ENCODE data around the gene PPP1R12B.

Gene PPP1R12B, protein sequence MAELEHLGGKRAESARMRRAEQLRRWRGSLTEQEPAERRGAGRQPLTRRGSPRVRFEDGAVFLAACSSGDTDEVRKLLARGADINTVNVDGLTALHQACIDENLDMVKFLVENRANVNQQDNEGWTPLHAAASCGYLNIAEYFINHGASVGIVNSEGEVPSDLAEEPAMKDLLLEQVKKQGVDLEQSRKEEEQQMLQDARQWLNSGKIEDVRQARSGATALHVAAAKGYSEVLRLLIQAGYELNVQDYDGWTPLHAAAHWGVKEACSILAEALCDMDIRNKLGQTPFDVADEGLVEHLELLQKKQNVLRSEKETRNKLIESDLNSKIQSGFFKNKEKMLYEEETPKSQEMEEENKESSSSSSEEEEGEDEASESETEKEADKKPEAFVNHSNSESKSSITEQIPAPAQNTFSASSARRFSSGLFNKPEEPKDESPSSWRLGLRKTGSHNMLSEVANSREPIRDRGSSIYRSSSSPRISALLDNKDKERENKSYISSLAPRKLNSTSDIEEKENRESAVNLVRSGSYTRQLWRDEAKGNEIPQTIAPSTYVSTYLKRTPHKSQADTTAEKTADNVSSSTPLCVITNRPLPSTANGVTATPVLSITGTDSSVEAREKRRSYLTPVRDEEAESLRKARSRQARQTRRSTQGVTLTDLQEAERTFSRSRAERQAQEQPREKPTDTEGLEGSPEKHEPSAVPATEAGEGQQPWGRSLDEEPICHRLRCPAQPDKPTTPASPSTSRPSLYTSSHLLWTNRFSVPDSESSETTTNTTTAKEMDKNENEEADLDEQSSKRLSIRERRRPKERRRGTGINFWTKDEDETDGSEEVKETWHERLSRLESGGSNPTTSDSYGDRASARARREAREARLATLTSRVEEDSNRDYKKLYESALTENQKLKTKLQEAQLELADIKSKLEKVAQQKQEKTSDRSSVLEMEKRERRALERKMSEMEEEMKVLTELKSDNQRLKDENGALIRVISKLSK

DNA sequence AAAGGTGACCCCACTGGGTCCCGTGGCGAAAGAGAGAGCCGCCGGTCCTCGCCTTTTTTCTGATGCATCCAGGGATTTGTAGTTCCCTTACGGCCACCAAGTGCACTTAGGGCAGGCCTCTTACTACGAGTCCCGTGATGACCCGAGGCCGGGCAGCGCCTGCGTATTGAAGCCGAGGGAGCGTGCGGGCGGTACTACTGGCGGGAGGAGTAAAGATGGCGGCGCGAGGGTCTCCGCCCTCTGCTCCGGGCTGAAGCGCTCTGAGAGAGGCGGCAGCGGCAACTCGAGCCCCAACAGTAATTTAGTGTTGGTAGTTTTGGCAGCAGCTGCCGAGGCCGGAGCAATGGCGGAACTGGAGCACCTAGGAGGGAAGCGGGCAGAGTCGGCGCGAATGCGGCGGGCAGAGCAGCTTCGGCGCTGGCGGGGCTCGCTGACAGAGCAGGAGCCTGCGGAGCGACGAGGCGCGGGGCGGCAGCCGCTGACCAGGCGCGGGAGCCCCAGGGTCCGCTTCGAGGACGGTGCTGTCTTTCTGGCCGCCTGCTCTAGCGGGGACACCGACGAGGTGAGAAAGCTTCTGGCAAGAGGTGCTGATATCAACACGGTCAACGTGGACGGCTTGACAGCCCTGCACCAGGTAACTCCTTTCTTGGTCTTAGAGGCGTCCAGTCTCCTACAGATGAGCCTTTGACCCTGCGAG is at the start of gene PPP1R12B:
Gene PPP1R12B, plus strand, starts transcription at position 191 of the 697 bp plus-strand sequence. Its CDS starts 153 bp downstream, at position 344.
- DNase-seq (ENCODE audit: low read depth in 2 of 2), result peak; percentile 88 to 92

GRCh38 chr1:202302166-202302565 is 46.3 kb upstream of the PPP1R12B start:
- DNase-seq (ENCODE audit: low read depth in 2 of 2), result no peak

DNA sequence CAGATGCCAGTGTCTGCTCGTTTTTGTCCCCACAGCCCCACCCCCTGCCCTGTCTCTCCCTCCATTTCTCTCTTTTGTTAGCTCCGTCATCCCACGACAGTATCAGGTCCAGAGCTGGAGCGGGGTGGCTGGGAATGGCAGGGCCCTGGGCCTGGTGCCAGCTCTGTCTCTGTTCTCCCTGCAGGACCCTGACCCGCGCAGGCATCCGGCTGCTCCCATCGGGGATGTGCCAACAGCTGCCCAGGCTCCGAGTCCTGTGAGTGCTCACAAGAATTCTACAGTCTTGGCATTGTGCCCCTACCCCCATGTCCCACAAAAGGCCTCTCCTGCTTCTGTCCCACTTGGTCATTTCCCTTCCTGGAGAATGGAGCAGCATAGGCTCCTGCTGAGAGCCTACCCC is 44.1 kb upstream of the PPP1R12B start:
- no peak for DNase-seq (ENCODE audit: low read depth in 2 of 2)

DNA sequence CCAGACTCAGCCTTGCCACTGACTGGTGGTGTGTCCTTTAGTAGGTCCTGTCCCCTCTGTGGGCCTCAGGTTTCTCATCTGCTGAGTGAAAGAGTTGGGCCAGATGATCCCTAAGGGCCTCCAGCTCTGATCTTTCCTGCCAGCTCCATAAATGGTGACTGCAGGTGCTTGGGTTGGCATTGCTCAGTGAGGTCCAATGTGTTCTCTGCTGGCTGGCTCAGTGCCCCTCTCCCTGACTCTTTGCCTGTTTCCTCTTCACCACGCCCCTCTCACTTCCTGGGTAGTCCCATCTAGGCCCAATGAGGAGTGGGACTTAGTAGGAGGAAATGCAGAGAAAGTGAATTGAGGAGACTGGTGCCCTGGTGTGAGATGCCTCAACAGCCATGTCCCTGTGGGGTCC is 43.3 kb upstream of the PPP1R12B start:
- DNase-seq (ENCODE audit: low read depth in 2 of 2), result no peak

DNA sequence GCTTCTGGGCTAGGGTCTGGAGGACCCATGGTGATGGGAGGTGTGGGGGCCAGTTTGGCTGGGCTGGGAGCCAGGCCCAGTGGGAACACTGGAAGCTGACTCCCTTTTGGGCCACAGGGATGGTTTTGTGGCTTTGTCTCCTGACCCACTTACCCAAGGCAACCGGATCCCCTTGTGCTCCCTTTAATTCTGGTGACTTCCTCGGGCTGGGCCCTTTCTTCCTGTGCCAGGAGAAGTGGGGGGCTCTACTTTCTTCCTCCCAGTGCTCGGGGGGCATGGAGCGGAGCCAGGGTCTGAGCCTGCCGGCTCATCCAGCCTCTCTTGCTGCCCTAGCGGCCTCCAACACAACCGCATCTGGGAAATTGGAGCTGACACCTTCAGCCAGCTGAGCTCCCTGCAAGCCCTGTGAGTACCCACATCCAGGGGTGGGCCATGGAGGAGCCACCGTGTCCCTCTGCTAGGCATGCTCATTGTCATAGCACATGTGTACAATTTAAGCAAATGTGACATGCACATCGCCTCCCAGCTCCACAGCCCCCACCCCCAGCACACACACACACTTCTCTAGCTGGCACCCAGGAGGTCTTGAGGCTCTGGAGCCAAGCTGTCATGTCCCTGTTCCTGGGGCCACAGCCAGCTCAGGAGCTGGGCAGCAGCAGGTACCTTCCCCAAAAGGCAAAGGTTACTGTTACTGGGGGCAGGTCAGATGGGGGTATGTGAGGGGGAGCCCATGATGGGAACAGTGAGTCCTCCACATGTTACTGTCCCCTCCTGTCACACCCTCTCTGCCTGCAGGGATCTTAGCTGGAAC is 41.8 kb upstream of the PPP1R12B start:
- no peak for DNase-seq (ENCODE audit: low read depth in 2 of 2)

DNA sequence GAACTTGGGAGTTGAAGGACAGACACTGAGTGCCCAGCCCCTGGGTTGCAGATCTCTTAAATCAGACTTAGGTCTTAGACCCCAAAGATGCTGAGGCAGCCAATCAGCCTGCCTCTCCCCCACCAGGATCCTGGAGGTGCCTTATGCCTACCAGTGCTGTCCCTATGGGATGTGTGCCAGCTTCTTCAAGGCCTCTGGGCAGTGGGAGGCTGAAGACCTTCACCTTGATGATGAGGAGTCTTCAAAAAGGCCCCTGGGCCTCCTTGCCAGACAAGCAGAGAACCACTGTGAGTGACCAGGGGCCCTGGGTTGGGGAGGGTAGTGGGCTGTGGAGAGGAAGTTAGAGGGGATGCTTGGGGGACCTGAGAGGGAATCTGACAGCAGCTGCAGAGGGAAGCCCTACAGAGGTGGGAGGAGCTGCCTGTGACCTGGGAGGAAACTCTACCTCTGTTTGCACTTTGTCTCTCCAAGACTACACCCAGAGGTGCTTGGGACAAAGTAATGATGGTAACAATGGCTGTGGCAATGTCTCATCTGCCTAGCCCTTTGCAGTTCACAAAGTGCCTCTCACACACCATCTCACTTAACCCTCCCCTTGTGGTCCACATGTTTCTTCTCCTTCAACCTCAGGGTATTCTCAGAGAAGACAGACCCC is 38.3 kb upstream of the PPP1R12B start:
- no peak for DNase-seq (ENCODE audit: low read depth in 2 of 2)

GRCh38 chr1:202310746-202311145 is 37.8 kb upstream of the PPP1R12B start:
- no peak for DNase-seq (ENCODE audit: low read depth in 2 of 2)

DNA sequence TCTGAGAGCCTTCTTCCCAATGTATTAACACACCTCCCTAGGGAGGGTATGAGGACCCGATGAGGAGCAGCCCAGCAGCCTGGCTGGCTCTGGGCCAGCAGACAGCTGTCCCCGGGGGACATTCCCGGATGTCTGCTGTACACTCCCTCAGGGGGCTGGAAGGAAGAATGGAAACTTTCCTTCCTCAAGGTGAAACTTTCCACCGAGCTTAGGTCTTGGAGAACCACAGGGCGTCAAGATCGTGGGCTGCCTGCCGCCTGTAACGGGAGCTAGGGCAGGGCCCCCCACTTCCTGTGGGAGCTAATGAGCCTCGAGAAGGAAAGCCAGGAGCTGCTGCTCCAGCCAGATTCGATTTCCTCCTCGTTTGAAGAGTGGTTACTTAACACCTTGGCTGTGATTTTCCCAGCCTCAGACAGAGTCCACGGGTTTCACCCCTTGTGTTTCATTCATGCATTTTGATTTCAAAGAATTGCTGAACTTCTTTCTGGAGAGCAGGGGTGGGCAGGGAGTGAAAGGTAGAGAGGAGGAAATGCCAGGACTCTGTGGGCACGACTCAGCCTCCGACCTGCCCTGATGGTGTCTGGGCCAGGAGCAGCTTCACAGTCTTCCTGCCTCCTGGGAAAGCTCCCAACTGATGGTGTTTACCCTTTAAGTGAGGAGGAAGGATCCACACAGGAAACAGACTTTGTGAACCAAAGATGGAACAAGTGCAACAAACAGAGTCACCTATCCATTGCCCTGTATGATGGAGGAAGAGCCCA is 36.4 kb upstream of the PPP1R12B start:
- DNase-seq (ENCODE audit: low read depth in 2 of 2), result no peak

- peak; percentile 51 to 68 for DNase-seq (ENCODE audit: low read depth in 2 of 2)
These were observed 32.8 kb upstream of the PPP1R12B start for GRCh38 chr1:202315576-202316168.

GRCh38 chr1:202316186-202316585 is 32.3 kb upstream of the PPP1R12B start:
- DNase-seq (ENCODE audit: low read depth in 2 of 2), result no peak

- no peak for DNase-seq (ENCODE audit: low read depth in 2 of 2)
These were observed 30.3 kb upstream of the PPP1R12B start for GRCh38 chr1:202317941-202318925.

- no peak for DNase-seq (ENCODE audit: low read depth in 2 of 2)
These were observed 29.0 kb upstream of the PPP1R12B start for GRCh38 chr1:202319381-202320080.

DNA sequence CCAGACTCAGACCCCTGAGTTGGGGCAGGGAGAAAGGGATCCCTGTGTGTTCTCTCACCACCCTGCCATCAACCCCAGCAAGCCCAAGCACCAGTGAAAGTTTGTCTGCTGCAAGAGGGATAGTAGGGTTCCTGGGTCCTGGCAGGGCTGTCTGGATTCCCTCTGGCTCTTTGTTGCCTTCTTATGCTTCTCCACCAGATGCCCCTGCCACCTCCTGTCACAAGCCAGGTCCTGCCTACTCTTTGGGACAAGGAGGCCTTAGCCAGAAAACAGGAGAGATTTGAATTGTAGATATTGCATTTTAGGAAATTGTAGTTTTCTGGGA is 28.5 kb upstream of the PPP1R12B start:
- no peak for DNase-seq (ENCODE audit: low read depth in 2 of 2)

DNA sequence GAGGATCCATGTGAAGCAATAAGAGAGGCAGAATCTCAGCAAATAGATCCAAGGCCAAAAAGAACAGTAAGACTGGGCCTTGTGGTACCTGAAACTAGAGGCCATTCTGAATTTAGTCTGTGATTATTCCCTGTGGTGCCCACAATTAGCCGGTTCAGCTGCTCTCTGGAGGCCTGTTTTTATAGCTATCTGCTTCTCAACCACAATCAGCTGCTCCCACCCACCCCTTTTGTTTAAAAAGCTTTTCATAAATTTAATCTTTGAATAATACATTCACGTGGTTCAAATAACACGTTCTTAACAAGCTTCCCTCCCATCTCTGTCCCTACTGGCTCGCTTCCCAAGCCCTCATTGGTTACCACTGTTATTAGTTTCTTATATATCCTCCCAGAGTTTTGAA is 24.8 kb upstream of the PPP1R12B start:
- no peak for DNase-seq (ENCODE audit: low read depth in 2 of 2)

DNA sequence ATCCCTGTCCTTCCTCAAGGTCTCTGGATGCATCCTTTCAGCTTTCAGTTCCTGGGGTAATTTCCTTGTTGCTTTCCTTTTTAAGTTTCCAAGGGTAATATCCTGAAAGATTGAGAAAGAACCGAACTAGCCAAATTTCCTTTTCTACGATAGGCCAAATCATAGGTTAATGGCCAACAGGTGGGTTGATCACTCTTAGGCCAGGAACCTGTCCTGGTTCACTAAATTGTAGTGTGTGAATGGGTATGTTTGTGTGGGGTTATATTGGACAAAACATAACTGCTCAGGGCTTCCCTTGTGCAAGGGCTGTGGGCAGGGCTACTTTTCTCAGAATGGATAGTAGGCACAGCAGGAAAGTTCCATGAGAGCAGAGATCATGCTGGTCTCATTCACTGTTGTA is 23.9 kb upstream of the PPP1R12B start:
- DNase-seq (ENCODE audit: low read depth in 2 of 2), result no peak

- DNase-seq (ENCODE audit: low read depth in 2 of 2), result no peak
These were observed 18.6 kb upstream of the PPP1R12B start for GRCh38 chr1:202329891-202330290.

DNA sequence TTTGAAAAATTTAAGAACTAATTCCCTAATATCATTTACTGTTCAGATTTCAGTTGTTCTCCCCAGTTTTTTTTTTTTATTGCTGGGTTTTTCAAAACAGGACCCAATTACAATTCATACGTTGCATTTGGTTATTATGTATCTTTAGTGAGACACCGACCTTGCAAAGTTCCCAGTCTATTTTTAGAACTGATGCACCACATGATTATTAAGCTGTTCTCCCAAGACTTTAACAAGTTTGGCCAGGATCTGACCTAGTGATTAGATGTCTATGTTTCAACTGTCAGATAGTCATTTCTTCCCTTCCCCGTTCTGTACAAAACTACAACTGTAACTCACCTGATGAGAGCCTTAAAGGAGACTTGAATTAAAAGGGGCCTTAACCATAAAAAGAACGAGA is 14.6 kb upstream of the PPP1R12B start:
- DNase-seq (ENCODE audit: low read depth in 2 of 2), result no peak

All from stimulated activated CD8-positive, alpha-beta memory T cell treated with anti-CD3 and anti-CD28 coated beads, Interleukin-2, amount 100 ng/mL, for 1 hour (primary cell).